ENCODE results near the gene P3H1. TPM values are rescaled to one million over a fixed set of nuclear protein-coding genes. Genes with fewer than 3 reads are reported as not detected.

The P3H1 gene
- total RNA-seq, 1 experiment from 2014 or later, result 47.1 TPM

GRCh38 chr1:42756956-42757891 is 9.6 kb downstream of the P3H1 start:
- H3K4me3 Mint-ChIP-seq, result no peak overlapping the region

More at GRCh38 chr1:42756956-42757891, 9.6 kb downstream of the P3H1 start:
- no peak overlapping the region for H3K56ac ChIP-seq (ENCODE audit: insufficient read length, low read depth, low read length)
- H3K4ac ChIP-seq (ENCODE audit: low read depth, low read length), result no peak overlapping the region
- H3K18ac ChIP-seq (ENCODE audit: insufficient read length, low read depth, low read length), result no peak overlapping the region
- H4K20me1 ChIP-seq (ENCODE audit: control insufficient read depth, insufficient read depth, insufficient read length), result no peaks in the 10 kb centered on the region
- peak; percentile 78 for TF ChIP-seq CTCF (conservative IDR thresholded peaks at IDR 0.05)
- H3K9me3 ChIP-seq (ENCODE audit: control insufficient read depth, low read depth, low read length), result no peaks in the 10 kb centered on the region
- H3K14ac ChIP-seq (ENCODE audit: insufficient read depth, low read length), result no peak overlapping the region
- H2BK12ac ChIP-seq (ENCODE audit: insufficient read length, low read depth, low read length), result no peak overlapping the region
- H2AK5ac ChIP-seq (ENCODE audit: insufficient read length, low read length), result no peak overlapping the region
- peak; percentile 70 for DNase-seq
- H4K91ac ChIP-seq (ENCODE audit: insufficient read length, low read depth, low read length), result no peak overlapping the region
- Mint-ChIP-seq H3K27ac (peak overlapping the region in 2 of 3 experiments; percentile 13 to 16; a peak in 3 of 7 replicates), H3K9me3 (peaks cover 3 to 4% of the 10 kb centered on the region in 2 experiments; a peak in 3 of 5 replicates), H3K36me3 (ENCODE audit: insufficient read depth in 1 of 3, low read depth in 3 of 3) (peaks cover 47 to 79% (median 77%) of the 10 kb centered on the region in 3 experiments), H3K4me1 (peaks cover 3% of the 10 kb centered on the region in 2 experiments; a peak in 3 of 4 replicates), H3K27me3 (ENCODE audit: low read depth) (no peaks in the 10 kb centered on the region)
- no peaks in the 10 kb centered on the region for H3K79me2 ChIP-seq (ENCODE audit: insufficient read depth, low read length)
- no peak overlapping the region for H3T11ph ChIP-seq (ENCODE audit: low read length)
- no peak overlapping the region for H3K23ac ChIP-seq (ENCODE audit: insufficient read length, low read depth, low read length)
- no peaks in the 10 kb centered on the region for H3K4me1 ChIP-seq (ENCODE audit: insufficient read depth, low read length)
- no peak overlapping the region for H2BK120ac ChIP-seq (ENCODE audit: low read depth, low read length, poor library complexity, severe bottlenecking)
- no peak overlapping the region for H4K5ac ChIP-seq (ENCODE audit: insufficient read length, low read depth, low read length)
- H3K4me2 ChIP-seq (ENCODE audit: insufficient read depth, insufficient read length, low read length), result no peak overlapping the region
- no peak overlapping the region for H4K8ac ChIP-seq (replicated peaks; ENCODE audit: insufficient read length, low read depth, low read length)
- no peak overlapping the region for H2BK20ac ChIP-seq (ENCODE audit: low read depth, low read length, poor library complexity, severe bottlenecking)
- H3K9ac ChIP-seq (ENCODE audit: extremely low read depth, insufficient read length, low read length), result no peak overlapping the region
- no peak overlapping the region for H2BK15ac ChIP-seq (ENCODE audit: low read depth, low read length)
- H2AFZ ChIP-seq (ENCODE audit: low read length), result no peak overlapping the region
- no peaks in the 10 kb centered on the region for H3K79me1 ChIP-seq (ENCODE audit: insufficient read depth, low read depth, low read length, poor library complexity, severe bottlenecking)
- H2BK5ac ChIP-seq (ENCODE audit: insufficient read length, low read length), result no peak overlapping the region
- no peaks in the 10 kb centered on the region for H3K27me3 ChIP-seq (ENCODE audit: insufficient read depth, low read length)
- WGBS (ENCODE audit: extremely low coverage, insufficient read length, low lambda C conversion rate), result no CpG with 5 or more reads among the region's 17 CpGs
- H3K23me2 ChIP-seq (ENCODE audit: insufficient read length, low read depth, low read length, poor library complexity, severe bottlenecking), result no peaks in the 10 kb centered on the region
- H3K27ac ChIP-seq (ENCODE audit: insufficient read length, low read depth, low read length), result no peak overlapping the region

All from H9 (cell line).